Stimulated activated CD8-positive, alpha-beta memory T cell treated with anti-CD3 and anti-CD28 coated beads, Interleukin-12 subunit alpha, Interleukin-12 subunit beta, amount 100 ng/mL, for 24 hours (primary cell): Measurements from ENCODE around the gene CCDC93.
"Not testable (repeated sequence)": the region's sequence is repeated elsewhere in the genome, so short reads cannot be mapped to it uniquely, and the experiment has no call there.

Experiments used
- DNase-seq: peaks from one replicate; pipeline ENCODE4 v3.0.0-alpha.2; 2020; ENCODE audit errors: extremely low read depth

Gene CCDC93

GRCh38 chr2:118045286-118045685, 31.4 kb upstream of the CCDC93 start:
- DNase-seq = no peak

- DNase-seq = no peak
Measured at GRCh38 chr2:118044854-118045253, 31.0 kb upstream of the CCDC93 start.

- DNase-seq = no peak
Measured at GRCh38 chr2:118044103-118044716, 30.3 kb upstream of the CCDC93 start.

- DNase-seq = no peak
Measured at GRCh38 chr2:118040891-118041290, 27.0 kb upstream of the CCDC93 start.

- no peak for DNase-seq
Measured at GRCh38 chr2:118032169-118033013, 18.5 kb upstream of the CCDC93 start.

- no peak for DNase-seq
Measured at GRCh38 chr2:118031566-118031965, 17.7 kb upstream of the CCDC93 start.

- no peak for DNase-seq
Measured at GRCh38 chr2:118029025-118029424, 15.2 kb upstream of the CCDC93 start.

GRCh38 chr2:118021356-118021755, 7.5 kb upstream of the CCDC93 start:
- no peak for DNase-seq

- no peak for DNase-seq
Measured at GRCh38 chr2:118019821-118020220, 6.0 kb upstream of the CCDC93 start.

- no peak for DNase-seq
Measured at GRCh38 chr2:118016911-118017310, 3.0 kb upstream of the CCDC93 start.

- DNase-seq = not testable (repeated sequence)
Measured at GRCh38 chr2:118015761-118016160, 1.9 kb upstream of the CCDC93 start.

GRCh38 chr2:118014492-118014824, 588 bp upstream of the CCDC93 start:
- DNase-seq = no peak

- DNase-seq = no peak
Measured at GRCh38 chr2:118013221-118013723, 598 bp downstream of the CCDC93 start.

GRCh38 chr2:118012778-118013177, 1.1 kb downstream of the CCDC93 start:
- DNase-seq = no peak

GRCh38 chr2:118010473-118010872, 3.4 kb downstream of the CCDC93 start:
- no peak for DNase-seq

- DNase-seq = no peak
Measured at GRCh38 chr2:118006861-118007260, 7.0 kb downstream of the CCDC93 start.

GRCh38 chr2:118006326-118006725, 7.5 kb downstream of the CCDC93 start:
- DNase-seq = no peak

- DNase-seq = no peak
Measured at GRCh38 chr2:118003396-118003824, 10.5 kb downstream of the CCDC93 start.

- no peak for DNase-seq
Measured at GRCh38 chr2:118000041-118000440, 13.8 kb downstream of the CCDC93 start.

- no peak for DNase-seq
Measured at GRCh38 chr2:117997872-117998454, 15.9 kb downstream of the CCDC93 start.

- no peak for DNase-seq
Measured at GRCh38 chr2:117996525-117996924, 17.3 kb downstream of the CCDC93 start.

- DNase-seq = no peak
Measured at GRCh38 chr2:117994729-117995128, 19.1 kb downstream of the CCDC93 start.
